GM12891 (cell line): Measurements from ENCODE around the gene ALG9.

Experiments
- POLR2A ChIP-seq: IDR thresholded peaks from 2 replicates; pipeline ENCODE4 v1.6.1; 2011; ENCODE audit warnings: low read depth, low read length, control low read depth
- POLR2AphosphoS5 ChIP-seq: IDR thresholded peaks from 2 replicates; pipeline ENCODE4 v1.6.1; 2011; ENCODE audit warnings: low read depth, low read length, control low read depth
- TAF1 ChIP-seq: IDR thresholded peaks from 2 replicates; pipeline ENCODE4 v1.6.1; 2011; ENCODE audit warnings: low read depth, low read length, control low read depth

GRCh38 chr11:111913031-111913861 lies 41.9 kb upstream of the ALG9 start:
- TF ChIP-seq POLR2A (no peak), TAF1 (no peak), POLR2AphosphoS5 (no peak)
